ENCODE data around the gene TNRC6B.
"Not testable (repeated sequence)": the region's sequence is repeated elsewhere in the genome, so short reads cannot be mapped to it uniquely, and the experiment has no call there.

The TNRC6B gene

DNA sequence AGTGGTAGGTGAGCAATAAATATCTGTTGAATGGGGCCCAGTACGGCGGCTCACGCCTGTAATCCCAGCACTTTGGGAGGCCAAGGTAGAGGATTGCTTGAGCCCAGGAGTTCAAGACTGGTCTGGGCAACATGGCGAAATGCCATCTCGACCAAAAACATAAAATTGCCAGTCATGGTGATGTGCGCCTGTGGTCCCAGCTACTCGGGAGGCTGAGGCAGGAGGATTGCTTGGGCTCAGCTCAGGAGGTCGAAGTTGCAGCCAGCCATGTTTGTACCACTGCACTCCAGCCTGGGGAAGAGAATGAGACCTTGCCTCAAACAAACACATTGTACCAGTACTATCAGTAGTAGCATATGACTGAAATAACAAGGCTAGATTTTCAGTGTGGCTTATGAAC, 196.8 kb downstream of the TNRC6B start:
- no peak for DNase-seq (ENCODE audit: extremely low read depth, low read depth)
- TF ChIP-seq, protein P1, sequence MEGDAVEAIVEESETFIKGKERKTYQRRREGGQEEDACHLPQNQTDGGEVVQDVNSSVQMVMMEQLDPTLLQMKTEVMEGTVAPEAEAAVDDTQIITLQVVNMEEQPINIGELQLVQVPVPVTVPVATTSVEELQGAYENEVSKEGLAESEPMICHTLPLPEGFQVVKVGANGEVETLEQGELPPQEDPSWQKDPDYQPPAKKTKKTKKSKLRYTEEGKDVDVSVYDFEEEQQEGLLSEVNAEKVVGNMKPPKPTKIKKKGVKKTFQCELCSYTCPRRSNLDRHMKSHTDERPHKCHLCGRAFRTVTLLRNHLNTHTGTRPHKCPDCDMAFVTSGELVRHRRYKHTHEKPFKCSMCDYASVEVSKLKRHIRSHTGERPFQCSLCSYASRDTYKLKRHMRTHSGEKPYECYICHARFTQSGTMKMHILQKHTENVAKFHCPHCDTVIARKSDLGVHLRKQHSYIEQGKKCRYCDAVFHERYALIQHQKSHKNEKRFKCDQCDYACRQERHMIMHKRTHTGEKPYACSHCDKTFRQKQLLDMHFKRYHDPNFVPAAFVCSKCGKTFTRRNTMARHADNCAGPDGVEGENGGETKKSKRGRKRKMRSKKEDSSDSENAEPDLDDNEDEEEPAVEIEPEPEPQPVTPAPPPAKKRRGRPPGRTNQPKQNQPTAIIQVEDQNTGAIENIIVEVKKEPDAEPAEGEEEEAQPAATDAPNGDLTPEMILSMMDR (IDR thresholded peaks at IDR 0.05; ENCODE audit: low read depth, low read length, missing control alignments) = no peak
- no peak overlapping the region for H3K4me3 ChIP-seq (replicated peaks; ENCODE audit: low read depth, low read length)

DNA sequence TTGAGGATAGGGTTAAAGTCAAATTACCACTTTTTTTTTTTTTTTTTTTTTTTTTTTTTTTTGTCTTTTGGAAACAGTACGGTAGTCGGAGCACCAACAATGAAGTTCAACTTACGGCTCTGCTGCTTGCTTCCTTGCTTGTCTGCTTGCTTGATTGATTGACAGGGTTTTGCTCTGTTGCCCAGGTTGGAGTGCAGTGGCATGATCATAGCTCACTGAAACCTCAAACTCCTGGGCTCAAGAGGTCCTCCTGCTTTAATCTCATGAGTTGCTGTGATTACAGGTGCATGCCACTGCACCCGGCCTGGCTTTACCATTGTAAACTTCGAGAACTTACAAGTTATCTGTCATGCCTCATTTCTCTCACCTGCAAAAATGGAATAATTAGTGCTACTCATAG, 198.4 kb downstream of the TNRC6B start:
- DNase-seq (ENCODE audit: extremely low read depth, low read depth) = no peak

DNA sequence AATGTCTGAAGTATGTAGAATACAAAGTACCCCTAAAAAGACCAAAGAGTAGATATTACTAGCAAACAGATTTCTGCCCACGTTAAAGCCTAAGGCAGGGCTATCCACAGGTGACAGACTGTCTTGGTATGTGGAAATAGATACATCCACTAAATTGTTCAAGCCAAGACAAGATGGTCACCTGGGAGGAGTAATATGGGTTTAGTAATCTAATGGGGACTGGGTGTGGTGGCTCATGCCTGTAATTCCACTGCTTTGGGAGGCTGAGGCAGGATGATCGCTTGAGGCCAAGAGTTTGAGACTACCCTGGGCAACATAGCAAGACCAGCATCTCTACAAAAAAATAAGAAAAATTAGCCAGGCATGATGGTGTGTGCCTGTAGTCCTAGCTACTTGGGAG, 200.2 kb downstream of the TNRC6B start:
- TF ChIP-seq, protein P1 (IDR thresholded peaks at IDR 0.05; ENCODE audit: low read depth, low read length, missing control alignments) = no peak

More for the DNA sequence above, 198.4 kb downstream of the TNRC6B start:
- H3K4me3 ChIP-seq (replicated peaks; ENCODE audit: low read depth, low read length) = no peak overlapping the region
- TF ChIP-seq, protein P1 (IDR thresholded peaks at IDR 0.05; ENCODE audit: low read depth, low read length, missing control alignments) = no peak

DNA sequence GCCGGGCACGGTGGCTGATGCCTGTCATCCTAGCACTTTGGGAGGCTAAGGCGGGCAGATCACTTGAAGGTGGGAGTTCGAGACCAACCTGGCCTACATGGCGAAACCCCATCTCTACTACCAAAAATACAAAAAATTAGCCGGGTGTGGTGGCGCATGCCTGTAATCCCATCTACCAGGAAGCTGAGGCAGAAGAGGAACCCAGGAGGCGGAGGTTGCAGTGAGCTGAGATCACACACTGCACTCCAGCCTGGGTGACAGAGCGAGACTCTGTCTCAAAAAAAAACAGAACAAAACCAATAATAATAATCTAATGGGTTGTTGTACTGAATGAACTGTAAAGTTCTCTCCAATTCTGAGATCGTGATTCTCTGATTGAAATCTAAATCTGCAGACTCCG, 200.7 kb downstream of the TNRC6B start:
- H3K4me3 ChIP-seq (replicated peaks; ENCODE audit: low read depth, low read length) = not testable (repeated sequence)

More for the DNA sequence above, 200.2 kb downstream of the TNRC6B start:
- DNase-seq (ENCODE audit: extremely low read depth, low read depth) = no peak
- no peak overlapping the region for H3K4me3 ChIP-seq (replicated peaks; ENCODE audit: low read depth, low read length)

DNA sequence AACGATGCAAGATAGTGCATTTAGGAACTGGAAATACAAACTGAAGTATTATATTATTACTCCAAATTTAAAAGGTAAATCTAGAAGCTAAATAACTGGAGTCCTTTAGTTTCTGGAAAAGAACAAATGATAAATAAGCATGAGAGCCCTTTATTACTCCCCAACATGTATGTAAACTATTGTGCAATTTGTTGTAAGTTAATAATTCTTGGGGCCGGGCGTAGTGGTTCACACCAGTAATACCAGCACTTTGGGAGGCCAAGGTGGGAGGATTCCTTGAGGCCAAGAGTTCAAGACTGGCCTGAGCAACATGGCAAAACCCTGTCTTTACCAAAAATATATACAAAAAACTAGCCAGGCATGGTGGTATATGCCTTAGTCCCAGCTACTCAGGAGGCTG, 203.7 kb downstream of the TNRC6B start:
- TF ChIP-seq, protein P1 (IDR thresholded peaks at IDR 0.05; ENCODE audit: low read depth, low read length, missing control alignments) = no peak
- no peak overlapping the region for H3K4me3 ChIP-seq (replicated peaks; ENCODE audit: low read depth, low read length)
- DNase-seq (ENCODE audit: extremely low read depth, low read depth) = no peak

More for the DNA sequence above, 200.7 kb downstream of the TNRC6B start:
- DNase-seq (ENCODE audit: extremely low read depth, low read depth) = not testable (repeated sequence)

DNA sequence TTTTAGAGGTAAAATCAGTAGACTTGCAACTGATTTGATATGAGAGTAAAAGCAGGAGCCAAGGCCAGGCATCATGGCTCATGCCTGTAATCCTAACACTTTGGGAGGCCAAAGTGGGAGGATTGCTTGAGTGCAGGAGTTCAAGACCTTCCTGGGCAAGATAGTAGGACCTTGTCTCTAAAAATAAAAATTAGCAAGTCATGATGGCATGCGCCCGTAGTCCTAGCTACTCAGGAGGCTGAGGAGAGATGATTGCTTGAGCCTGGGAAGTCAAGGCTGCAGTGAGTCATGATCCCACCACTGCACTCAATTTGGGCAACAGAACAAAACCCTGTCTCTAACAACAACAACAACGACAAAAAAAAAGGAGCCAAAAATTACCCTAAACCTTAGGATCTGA, 206.2 kb downstream of the TNRC6B start:
- TF ChIP-seq, protein P1 (IDR thresholded peaks at IDR 0.05; ENCODE audit: low read depth, low read length, missing control alignments) = no peak
- H3K4me3 ChIP-seq (replicated peaks; ENCODE audit: low read depth, low read length) = no peak overlapping the region
- DNase-seq (ENCODE audit: extremely low read depth, low read depth) = no peak

DNA sequence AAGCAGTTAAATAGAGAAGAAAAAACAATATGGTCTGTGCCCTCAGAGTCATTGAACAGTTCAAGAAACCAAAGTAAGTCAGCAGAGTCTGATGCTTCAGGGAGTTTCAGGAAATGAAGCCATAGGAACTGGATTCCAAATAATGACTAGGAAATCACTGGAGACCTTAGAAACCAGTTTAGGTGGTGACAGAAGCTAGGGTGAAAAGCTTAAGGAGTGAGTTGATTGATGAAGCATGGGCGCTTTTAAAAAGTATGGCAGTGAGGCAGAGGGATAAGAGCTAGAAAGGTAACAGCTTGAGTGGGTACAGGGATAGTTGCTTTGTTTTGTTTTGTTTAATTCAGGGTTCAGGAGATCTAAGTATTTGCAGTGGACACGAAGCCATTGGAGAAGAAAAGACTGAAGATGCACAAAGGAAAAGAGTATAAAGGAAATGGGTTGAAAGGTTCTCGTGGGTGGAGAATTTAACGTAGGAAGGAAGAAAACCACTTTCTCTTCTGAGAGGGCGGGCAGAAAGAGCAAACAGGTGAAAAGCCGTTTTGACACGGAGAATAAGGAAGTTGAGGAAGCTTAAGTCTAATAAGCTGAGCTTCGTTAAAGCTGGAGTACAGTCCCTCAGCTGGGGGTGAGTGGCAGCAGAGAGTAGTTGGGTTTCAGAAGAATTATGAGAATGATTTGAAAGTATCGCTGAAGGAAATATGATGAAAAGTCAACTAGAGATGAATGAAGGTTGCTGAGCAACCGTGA, 207.5 kb downstream of the TNRC6B start:
- TF ChIP-seq, protein P1 (IDR thresholded peaks at IDR 0.05; ENCODE audit: low read depth, low read length, missing control alignments) = no peak
- H3K4me3 ChIP-seq (replicated peaks; ENCODE audit: low read depth, low read length) = no peak overlapping the region
- no peak for DNase-seq (ENCODE audit: extremely low read depth, low read depth)
